ENCODE measurements around the gene SLC6A11. TPM values are rescaled to one million over a fixed set of nuclear protein-coding genes. Genes with fewer than 3 reads are reported as not detected.

SLC6A11 gene
- total RNA-seq, 6 experiments from 2014 or later: 0.05 TPM; not detected in 5

- H3K9me3 Mint-ChIP-seq: peaks cover 10% of the 10 kb centered on the region; the same call in 1 of the 2 replicates
- no peaks in the 10 kb centered on the region for H3K36me3 Mint-ChIP-seq (ENCODE audit: low read depth)
- H3K27ac Mint-ChIP-seq: no peak overlapping the region
- H3K4me3 Mint-ChIP-seq: no peak overlapping the region
- H3K4me1 Mint-ChIP-seq (ENCODE audit: low read depth): no peaks in the 10 kb centered on the region
- TF ChIP-seq, protein P1, sequence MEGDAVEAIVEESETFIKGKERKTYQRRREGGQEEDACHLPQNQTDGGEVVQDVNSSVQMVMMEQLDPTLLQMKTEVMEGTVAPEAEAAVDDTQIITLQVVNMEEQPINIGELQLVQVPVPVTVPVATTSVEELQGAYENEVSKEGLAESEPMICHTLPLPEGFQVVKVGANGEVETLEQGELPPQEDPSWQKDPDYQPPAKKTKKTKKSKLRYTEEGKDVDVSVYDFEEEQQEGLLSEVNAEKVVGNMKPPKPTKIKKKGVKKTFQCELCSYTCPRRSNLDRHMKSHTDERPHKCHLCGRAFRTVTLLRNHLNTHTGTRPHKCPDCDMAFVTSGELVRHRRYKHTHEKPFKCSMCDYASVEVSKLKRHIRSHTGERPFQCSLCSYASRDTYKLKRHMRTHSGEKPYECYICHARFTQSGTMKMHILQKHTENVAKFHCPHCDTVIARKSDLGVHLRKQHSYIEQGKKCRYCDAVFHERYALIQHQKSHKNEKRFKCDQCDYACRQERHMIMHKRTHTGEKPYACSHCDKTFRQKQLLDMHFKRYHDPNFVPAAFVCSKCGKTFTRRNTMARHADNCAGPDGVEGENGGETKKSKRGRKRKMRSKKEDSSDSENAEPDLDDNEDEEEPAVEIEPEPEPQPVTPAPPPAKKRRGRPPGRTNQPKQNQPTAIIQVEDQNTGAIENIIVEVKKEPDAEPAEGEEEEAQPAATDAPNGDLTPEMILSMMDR (IDR thresholded peaks at IDR 0.05): no peak
- no peak for DNase-seq
- H3K27me3 Mint-ChIP-seq (ENCODE audit: insufficient read depth): peaks cover 6% of the 10 kb centered on the region
These were observed 72.6 kb downstream of the SLC6A11 start for GRCh38 chr3:10888518-10889090.

GRCh38 chr3:10889206-10889960, 73.4 kb downstream of the SLC6A11 start:
- H3K36me3 Mint-ChIP-seq (ENCODE audit: low read depth): no peaks in the 10 kb centered on the region
- DNase-seq: no peak
- no peaks in the 10 kb centered on the region for H3K4me1 Mint-ChIP-seq (ENCODE audit: low read depth)
- TF ChIP-seq, protein P1 (IDR thresholded peaks at IDR 0.05): no peak
- H3K27me3 Mint-ChIP-seq (ENCODE audit: insufficient read depth): peaks cover 6% of the 10 kb centered on the region
- no peak overlapping the region for H3K4me3 Mint-ChIP-seq
- H3K27ac Mint-ChIP-seq: no peak overlapping the region
- H3K9me3 Mint-ChIP-seq: peaks cover 10% of the 10 kb centered on the region; the same call in 1 of the 2 replicates

- Mint-ChIP-seq H3K27ac (no peak overlapping the region), H3K9me3 (peaks cover 10% of the 10 kb centered on the region; the same call in 1 of the 2 replicates), H3K27me3 (ENCODE audit: insufficient read depth) (peaks cover 3% of the 10 kb centered on the region), H3K4me3 (no peak overlapping the region), H3K36me3 (ENCODE audit: low read depth) (no peaks in the 10 kb centered on the region), H3K4me1 (ENCODE audit: low read depth) (no peaks in the 10 kb centered on the region)
- DNase-seq: no peak
- TF ChIP-seq, protein P1 (IDR thresholded peaks at IDR 0.05): no peak
These were observed 74.6 kb downstream of the SLC6A11 start for GRCh38 chr3:10890665-10891064.

DNA sequence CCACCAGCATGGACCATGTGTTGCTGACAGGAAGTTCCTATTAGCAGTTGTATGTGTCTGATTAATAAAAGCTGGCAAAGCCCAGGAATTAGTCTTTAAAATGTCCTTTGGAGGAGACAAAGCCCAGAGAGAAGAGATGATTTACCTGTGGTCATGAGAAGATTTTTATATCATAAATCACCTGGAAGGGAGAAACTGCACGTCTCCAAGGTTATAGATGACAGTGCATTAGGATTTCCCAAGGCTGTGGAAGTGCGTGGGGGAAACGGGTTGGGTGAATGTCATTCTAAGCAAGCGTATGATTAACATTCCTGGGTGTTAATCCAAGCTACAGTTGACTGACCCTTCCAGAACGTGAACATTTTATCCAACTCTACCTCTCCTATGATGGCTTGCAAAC, 76.6 kb downstream of the SLC6A11 start:
- H3K4me3 Mint-ChIP-seq: no peak overlapping the region
- H3K9me3 Mint-ChIP-seq: peaks cover 10% of the 10 kb centered on the region; the same call in 1 of the 2 replicates
- no peak for DNase-seq
- H3K27ac Mint-ChIP-seq: no peak overlapping the region
- TF ChIP-seq, protein P1 (IDR thresholded peaks at IDR 0.05): no peak
- H3K4me1 Mint-ChIP-seq (ENCODE audit: low read depth): no peaks in the 10 kb centered on the region
- peaks cover 3% of the 10 kb centered on the region; the same call in 1 of the 2 replicates for H3K27me3 Mint-ChIP-seq (ENCODE audit: insufficient read depth)
- H3K36me3 Mint-ChIP-seq (ENCODE audit: low read depth): no peaks in the 10 kb centered on the region

DNA sequence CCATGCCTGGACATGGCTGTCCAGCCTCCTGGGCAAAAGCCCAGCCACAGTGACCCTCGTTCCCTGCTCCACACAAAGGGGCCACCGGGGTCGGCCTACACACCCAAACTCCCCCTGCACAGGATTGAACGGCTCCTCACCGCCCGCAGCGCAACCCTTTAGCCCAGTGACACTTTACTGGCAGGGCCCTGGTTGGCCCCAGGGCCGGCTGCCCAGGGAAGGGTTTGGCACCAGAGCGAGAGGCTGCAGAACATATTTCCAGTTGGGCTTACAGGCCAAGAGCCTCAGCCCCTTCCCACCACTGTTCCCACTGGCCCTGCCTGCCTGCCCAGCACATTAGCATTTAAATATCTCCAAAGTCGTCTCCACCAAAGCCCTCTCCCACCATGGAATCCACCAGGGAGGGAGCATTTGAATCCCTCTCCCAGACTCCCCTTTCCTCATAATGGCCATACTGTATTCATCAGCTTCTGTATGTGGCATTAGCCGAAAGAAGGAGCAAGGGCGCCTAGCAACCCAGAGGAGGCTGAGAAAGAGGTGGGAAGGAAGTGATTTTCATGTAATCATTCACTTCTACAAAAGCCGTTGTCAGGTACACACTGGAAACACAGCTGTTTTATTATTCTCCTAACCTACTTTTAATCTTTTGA, 85.4 kb downstream of the SLC6A11 start:
- H3K9me3 Mint-ChIP-seq: peaks cover 7% of the 10 kb centered on the region
- H3K4me1 Mint-ChIP-seq (ENCODE audit: low read depth): no peaks in the 10 kb centered on the region
- no peak overlapping the region for H3K27ac Mint-ChIP-seq
- TF ChIP-seq, protein P1 (IDR thresholded peaks at IDR 0.05): no peak
- no peak overlapping the region for H3K4me3 Mint-ChIP-seq
- peaks cover 4% of the 10 kb centered on the region; the same call in 1 of the 2 replicates for H3K27me3 Mint-ChIP-seq (ENCODE audit: insufficient read depth)
- no peak for DNase-seq
- peaks cover 6% of the 10 kb centered on the region; the same call in 1 of the 2 replicates for H3K36me3 Mint-ChIP-seq (ENCODE audit: low read depth)
